NCI-H187 (cell line): Measurements from ENCODE around the gene IQSEC3.
"Not testable (repeated sequence)": the region's sequence is repeated elsewhere in the genome, so short reads cannot be mapped to it uniquely, and the experiment has no call there.

Experiments
- DNase-seq, 2 experiments: peaks; one replicate each; lab custom pipeline; 2025; lab: John Stamatoyannopoulos, UW

The IQSEC3 gene

GRCh38 chr12:111699-112493 lies 45.3 kb downstream of the IQSEC3 start:
- no peak for DNase-seq

GRCh38 chr12:113347-113746 lies 46.8 kb downstream of the IQSEC3 start:
- no peak for DNase-seq

GRCh38 chr12:114626-115211 lies 48.2 kb downstream of the IQSEC3 start:
- DNase-seq: no peak

- no peak for DNase-seq
These were observed 49.0 kb downstream of the IQSEC3 start for GRCh38 chr12:115518-115917.

GRCh38 chr12:115960-116915 lies 49.7 kb downstream of the IQSEC3 start:
- DNase-seq: no peak

- no peak for DNase-seq
These were observed 50.7 kb downstream of the IQSEC3 start for GRCh38 chr12:117311-117710.

GRCh38 chr12:117816-118345 lies 51.3 kb downstream of the IQSEC3 start:
- no peak for DNase-seq

- no peak for DNase-seq
These were observed 52.0 kb downstream of the IQSEC3 start for GRCh38 chr12:118591-118990.

GRCh38 chr12:120951-121350 lies 54.4 kb downstream of the IQSEC3 start:
- no peak for DNase-seq

- no peak for DNase-seq
These were observed 55.1 kb downstream of the IQSEC3 start for GRCh38 chr12:121647-122046.

GRCh38 chr12:125075-125474 lies 58.5 kb downstream of the IQSEC3 start:
- DNase-seq: no peak

- DNase-seq: no peak
These were observed 59.0 kb downstream of the IQSEC3 start for GRCh38 chr12:125566-125965.

GRCh38 chr12:128079-128478 lies 61.5 kb downstream of the IQSEC3 start:
- DNase-seq: no peak

- no peak for DNase-seq
These were observed 62.4 kb downstream of the IQSEC3 start for GRCh38 chr12:129001-129400.

GRCh38 chr12:130519-130918 lies 64.0 kb downstream of the IQSEC3 start:
- no peak for DNase-seq

- no peak for DNase-seq
These were observed 64.4 kb downstream of the IQSEC3 start for GRCh38 chr12:131008-131407.

- no peak for DNase-seq
These were observed 65.3 kb downstream of the IQSEC3 start for GRCh38 chr12:131732-132495.

- not testable (repeated sequence) for DNase-seq
These were observed 67.2 kb downstream of the IQSEC3 start for GRCh38 chr12:133616-134232.

- DNase-seq: no peak
These were observed 68.6 kb downstream of the IQSEC3 start for GRCh38 chr12:135138-135537.

GRCh38 chr12:138171-138897 lies 71.8 kb downstream of the IQSEC3 start:
- no peak for DNase-seq
